Ectodermal cell (in vitro differentiated cells): ENCODE measurements around the gene IRAK2.

ENCODE experiments used
- H3K27ac ChIP-seq: 2 replicates; pipeline ENCODE4 v1.7.0; 2013; ENCODE audit warnings: mild to moderate bottlenecking, low read depth, low read length; ENCODE audit not compliant: insufficient read depth, poor library complexity, severe bottlenecking
- H3K27me3 ChIP-seq: 2 replicates; pipeline ENCODE4 v1.7.0; 2013; ENCODE audit warnings: mild to moderate bottlenecking, low read length; ENCODE audit not compliant: insufficient read depth, control insufficient read depth, poor library complexity, severe bottlenecking
- H3K36me3 ChIP-seq: one replicate; pipeline ENCODE4 v1.7.0; 2013; ENCODE audit warnings: low read length; ENCODE audit not compliant: control insufficient read depth, insufficient read depth
- H3K4me1 ChIP-seq: one replicate; pipeline ENCODE4 v1.7.0; 2013; ENCODE audit warnings: low read length; ENCODE audit not compliant: control insufficient read depth, insufficient read depth
- H3K4me3 ChIP-seq: 2 replicates; pipeline ENCODE4 v1.7.0; 2013; ENCODE audit warnings: low read depth, low read length, control low read depth; ENCODE audit not compliant: insufficient read depth
- H3K9me3 ChIP-seq: 2 replicates; pipeline ENCODE4 v1.7.0; 2013; ENCODE audit warnings: mild to moderate bottlenecking, low read length, moderate library complexity; ENCODE audit not compliant: control insufficient read depth
- WGBS, 2 experiments: methylation state at CpG; one replicate each; pipeline ENCODE4 v1.1.7; 2013; ENCODE audit warnings: missing lambda C conversion rate in 2 of 2; 5-methylcytosine and 5-hydroxymethylcytosine counted together

The IRAK2 gene

GRCh38 chr3:10137178-10137577, 27.5 kb upstream of the IRAK2 start:
- no peak overlapping the region for H3K27ac ChIP-seq

GRCh38 chr3:10140996-10141546, 23.6 kb upstream of the IRAK2 start:
- peaks cover 8% of the 10 kb centered on the region for H3K36me3 ChIP-seq
- no peaks in the 10 kb centered on the region for H3K27me3 ChIP-seq
- H3K27ac ChIP-seq, result no peak overlapping the region
- no peaks in the 10 kb centered on the region for H3K9me3 ChIP-seq
- 90 to 91% methylated on average over 23 of the region's 23 CpGs for WGBS, 2 experiments
- H3K4me3 ChIP-seq, result no peak overlapping the region
- H3K4me1 ChIP-seq, result no peaks in the 10 kb centered on the region

More at GRCh38 chr3:10137178-10137577, 27.5 kb upstream of the IRAK2 start:
- WGBS, 2 experiments, result 96 to 97% methylated on average over 4 of the region's 4 CpGs
- Histone ChIP-seq H3K9me3 (no peaks in the 10 kb centered on the region), H3K27me3 (no peaks in the 10 kb centered on the region), H3K4me3 (no peak overlapping the region), H3K4me1 (no peaks in the 10 kb centered on the region), H3K36me3 (no peaks in the 10 kb centered on the region)

- Histone ChIP-seq H3K27me3 (no peaks in the 10 kb centered on the region), H3K27ac (no peak overlapping the region), H3K4me3 (peak overlapping the region; percentile 54), H3K4me1 (no peaks in the 10 kb centered on the region), H3K36me3 (peaks cover 8% of the 10 kb centered on the region), H3K9me3 (no peaks in the 10 kb centered on the region)
- WGBS, 2 experiments, result 87 to 89% methylated on average over 29 of the region's 29 CpGs
Measured at GRCh38 chr3:10142707-10143560, 21.8 kb upstream of the IRAK2 start.

DNA sequence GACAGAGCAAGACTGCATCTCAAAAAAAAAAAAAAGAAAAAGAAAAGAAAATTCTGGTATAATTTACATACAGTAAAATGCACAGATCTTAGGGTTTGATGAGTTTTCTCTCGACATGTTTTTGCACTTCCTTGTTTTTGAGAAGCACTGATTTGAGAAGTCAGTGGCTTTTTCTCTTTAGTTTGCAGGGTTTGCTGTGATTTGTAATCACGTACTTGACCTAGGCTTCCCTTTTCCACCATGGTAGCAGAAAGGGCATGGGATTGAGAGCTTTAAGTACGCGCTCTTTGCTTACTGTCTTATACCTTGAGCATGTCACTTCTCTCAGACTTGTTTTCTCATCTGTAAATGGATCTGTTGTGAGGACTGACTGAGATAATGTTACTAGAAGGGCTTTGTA, 19.0 kb upstream of the IRAK2 start:
- H3K4me3 ChIP-seq, result no peak overlapping the region
- H3K9me3 ChIP-seq, result no peaks in the 10 kb centered on the region
- peaks cover 20% of the 10 kb centered on the region for H3K36me3 ChIP-seq
- H3K27me3 ChIP-seq, result no peaks in the 10 kb centered on the region
- 88 to 96% methylated on average over 4 of the region's 4 CpGs for WGBS, 2 experiments
- no peaks in the 10 kb centered on the region for H3K4me1 ChIP-seq
- H3K27ac ChIP-seq, result no peak overlapping the region

DNA sequence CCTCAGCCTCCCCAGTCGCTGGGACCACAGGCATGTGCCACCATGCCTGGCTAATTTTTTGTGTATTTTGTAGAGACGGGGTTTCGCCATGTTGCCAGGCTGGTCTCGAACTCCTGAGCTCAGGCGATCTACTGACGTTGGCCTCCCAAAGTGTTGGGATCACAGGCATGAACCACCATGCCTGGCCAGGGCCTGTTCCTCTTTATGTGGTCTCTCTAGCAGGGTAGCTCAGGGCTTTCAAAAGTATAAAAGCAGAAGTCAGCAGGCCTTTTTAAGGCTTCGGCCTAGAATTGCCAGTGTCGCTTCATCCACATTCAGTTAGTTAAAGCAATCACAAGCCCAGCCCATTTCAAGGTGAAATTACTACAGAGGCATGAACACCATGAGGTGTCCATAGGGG, 15.5 kb upstream of the IRAK2 start:
- Histone ChIP-seq H3K27me3 (no peaks in the 10 kb centered on the region), H3K4me1 (no peaks in the 10 kb centered on the region), H3K27ac (no peak overlapping the region), H3K4me3 (no peak overlapping the region), H3K9me3 (no peaks in the 10 kb centered on the region), H3K36me3 (peaks cover 22% of the 10 kb centered on the region)
- 93 to 97% methylated on average over 8 of the region's 8 CpGs for WGBS, 2 experiments

DNA sequence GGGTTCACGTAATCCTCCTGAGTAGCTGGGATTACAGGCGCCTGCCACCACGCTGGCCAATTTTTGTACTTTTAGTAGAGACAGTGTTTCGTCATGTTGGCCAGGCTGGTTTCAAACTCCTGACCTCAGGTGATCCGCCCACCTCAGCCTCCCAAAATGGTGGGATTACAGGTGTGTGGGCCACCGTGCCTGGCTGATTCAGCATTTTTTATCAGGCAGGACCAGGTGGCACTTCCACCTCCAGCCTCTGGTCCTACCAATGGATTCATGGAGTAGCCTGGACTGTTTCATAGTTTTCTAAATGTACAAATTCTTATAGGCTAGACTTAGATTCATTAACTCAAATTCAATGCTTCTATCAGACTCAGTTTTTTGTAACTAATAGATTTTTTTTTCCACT, 13.7 kb upstream of the IRAK2 start:
- 86 to 90% methylated on average over 6 of the region's 6 CpGs for WGBS, 2 experiments
- Histone ChIP-seq H3K36me3 (peaks cover 15% of the 10 kb centered on the region), H3K9me3 (no peaks in the 10 kb centered on the region), H3K27ac (no peak overlapping the region), H3K4me3 (no peak overlapping the region), H3K4me1 (no peaks in the 10 kb centered on the region), H3K27me3 (no peaks in the 10 kb centered on the region)

DNA sequence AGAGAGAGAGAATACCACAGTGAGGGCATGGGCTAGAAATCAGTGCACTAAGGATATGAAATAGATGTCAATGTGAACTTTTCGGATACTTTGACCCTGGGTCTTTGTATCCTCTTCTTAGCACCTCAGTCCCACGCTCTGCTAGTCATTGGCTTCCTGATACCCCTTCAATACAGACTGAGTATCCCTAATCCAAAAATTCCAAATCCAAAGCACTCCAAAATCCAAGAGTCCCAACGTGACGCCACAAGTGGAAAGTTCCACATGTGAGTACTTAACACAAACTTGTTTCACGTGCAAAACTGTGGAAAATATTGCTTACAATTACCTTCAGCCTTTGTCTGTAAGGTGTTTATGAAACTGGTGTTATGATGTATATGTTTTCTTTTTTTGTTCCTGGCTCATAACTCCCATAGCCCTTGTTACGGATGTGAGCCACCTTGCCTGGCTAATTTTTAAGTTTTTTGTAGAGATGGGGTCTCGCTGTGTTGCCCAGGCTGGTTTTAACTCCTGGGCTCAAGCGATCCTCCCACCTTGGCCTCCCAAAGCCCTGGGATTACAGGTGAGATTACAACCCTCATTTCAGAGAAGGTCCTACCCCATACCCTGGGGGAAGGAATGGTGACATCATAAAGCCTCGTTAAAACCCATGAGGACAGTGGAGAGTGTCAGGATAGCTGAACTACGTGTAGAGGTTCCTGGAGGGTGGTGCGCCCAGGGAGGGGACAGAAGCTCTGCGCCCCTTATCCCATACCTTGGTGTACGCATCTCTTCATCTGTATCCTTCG, 10.2 kb upstream of the IRAK2 start:
- no peak overlapping the region for H3K4me3 ChIP-seq
- H3K27me3 ChIP-seq, result no peaks in the 10 kb centered on the region
- H3K9me3 ChIP-seq, result no peaks in the 10 kb centered on the region
- H3K36me3 ChIP-seq, result peaks cover 12% of the 10 kb centered on the region
- H3K4me1 ChIP-seq, result no peaks in the 10 kb centered on the region
- 95 to 96% methylated on average over 14 of the region's 14 CpGs for WGBS, 2 experiments
- no peak overlapping the region for H3K27ac ChIP-seq

DNA sequence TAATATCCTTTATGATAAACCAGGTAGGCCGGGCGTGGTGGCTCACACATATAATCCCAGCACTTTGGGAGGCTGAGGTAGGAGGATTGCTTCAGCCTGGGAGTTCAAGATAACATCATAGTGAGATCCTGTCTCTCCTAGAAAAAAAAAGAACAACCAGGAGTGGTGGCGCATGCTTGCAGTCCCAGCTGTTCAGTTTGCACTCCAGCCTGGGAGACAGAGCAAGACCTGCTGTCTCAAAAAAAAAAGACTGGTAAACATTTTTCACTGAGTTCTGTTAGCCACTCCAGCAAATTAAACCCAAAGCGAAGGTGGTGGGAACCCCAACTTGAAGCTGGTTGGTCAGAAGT, 9.6 kb upstream of the IRAK2 start:
- no peak overlapping the region for H3K4me3 ChIP-seq
- no peaks in the 10 kb centered on the region for H3K27me3 ChIP-seq
- 96 to 98% methylated on average over 4 of the region's 4 CpGs for WGBS, 2 experiments
- H3K27ac ChIP-seq, result no peak overlapping the region
- peaks cover 9% of the 10 kb centered on the region for H3K36me3 ChIP-seq
- H3K9me3 ChIP-seq, result no peaks in the 10 kb centered on the region
- no peaks in the 10 kb centered on the region for H3K4me1 ChIP-seq

DNA sequence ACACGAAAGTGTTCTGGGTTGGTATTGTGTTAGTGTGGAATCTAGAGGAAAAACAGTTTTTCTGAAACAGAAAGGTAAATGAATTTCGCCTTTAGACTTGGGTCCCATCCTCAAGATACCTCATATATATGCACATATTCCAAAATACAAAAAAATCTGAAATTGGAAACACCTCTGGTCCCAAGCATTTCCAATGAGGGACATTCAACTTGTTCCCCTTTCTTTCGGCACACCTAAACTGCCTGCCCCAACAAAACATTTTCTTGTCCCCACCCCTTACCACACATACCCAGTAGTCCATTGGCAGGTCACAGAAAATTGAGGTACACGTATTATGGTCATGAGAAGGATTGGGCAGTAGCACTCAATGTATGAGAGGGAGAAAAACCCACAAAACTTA, 9.1 kb upstream of the IRAK2 start:
- WGBS, 2 experiments, result 91 to 96% methylated on average over 4 of the region's 4 CpGs
- Histone ChIP-seq H3K9me3 (no peaks in the 10 kb centered on the region), H3K4me3 (no peak overlapping the region), H3K4me1 (no peaks in the 10 kb centered on the region), H3K27ac (no peak overlapping the region), H3K36me3 (peaks cover 4% of the 10 kb centered on the region), H3K27me3 (no peaks in the 10 kb centered on the region)

DNA sequence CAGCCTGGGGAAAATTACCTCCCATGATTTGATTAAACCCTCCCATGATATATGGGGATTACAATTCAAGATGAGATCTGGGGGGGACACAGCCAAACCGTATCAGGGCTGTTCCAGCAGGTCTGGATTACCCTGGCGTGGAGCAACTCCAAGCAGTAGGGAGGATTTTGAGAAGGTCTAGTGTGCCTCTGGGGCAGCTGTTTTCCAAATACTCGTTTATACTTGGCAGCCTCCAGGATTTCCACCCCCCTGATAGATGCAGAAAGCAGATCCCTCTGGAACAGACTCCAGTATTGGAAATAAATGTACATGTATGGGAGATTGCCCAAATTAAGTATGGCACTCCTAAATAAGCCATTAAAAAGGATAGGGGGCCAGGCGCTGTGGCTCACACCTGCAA, 7.7 kb upstream of the IRAK2 start:
- Histone ChIP-seq H3K27me3 (no peaks in the 10 kb centered on the region), H3K9me3 (no peaks in the 10 kb centered on the region), H3K36me3 (peaks cover 3% of the 10 kb centered on the region), H3K4me3 (no peak overlapping the region), H3K27ac (no peak overlapping the region), H3K4me1 (no peaks in the 10 kb centered on the region)
- WGBS, 2 experiments, result 91 to 92% methylated on average over 4 of the region's 4 CpGs
